GM04504 (cell line): ENCODE measurements around the gene CENPM.
A peak's percentile ranks its signal among the peaks of the same experiment; 100 is the strongest.

Experiments used
- DNase-seq: peaks from one replicate; pipeline ENCODE4 v3.0.0-alpha.2; 2012; ENCODE audit warnings: low read depth

The CENPM gene, protein sequence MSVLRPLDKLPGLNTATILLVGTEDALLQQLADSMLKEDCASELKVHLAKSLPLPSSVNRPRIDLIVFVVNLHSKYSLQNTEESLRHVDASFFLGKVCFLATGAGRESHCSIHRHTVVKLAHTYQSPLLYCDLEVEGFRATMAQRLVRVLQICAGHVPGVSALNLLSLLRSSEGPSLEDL

DNA sequence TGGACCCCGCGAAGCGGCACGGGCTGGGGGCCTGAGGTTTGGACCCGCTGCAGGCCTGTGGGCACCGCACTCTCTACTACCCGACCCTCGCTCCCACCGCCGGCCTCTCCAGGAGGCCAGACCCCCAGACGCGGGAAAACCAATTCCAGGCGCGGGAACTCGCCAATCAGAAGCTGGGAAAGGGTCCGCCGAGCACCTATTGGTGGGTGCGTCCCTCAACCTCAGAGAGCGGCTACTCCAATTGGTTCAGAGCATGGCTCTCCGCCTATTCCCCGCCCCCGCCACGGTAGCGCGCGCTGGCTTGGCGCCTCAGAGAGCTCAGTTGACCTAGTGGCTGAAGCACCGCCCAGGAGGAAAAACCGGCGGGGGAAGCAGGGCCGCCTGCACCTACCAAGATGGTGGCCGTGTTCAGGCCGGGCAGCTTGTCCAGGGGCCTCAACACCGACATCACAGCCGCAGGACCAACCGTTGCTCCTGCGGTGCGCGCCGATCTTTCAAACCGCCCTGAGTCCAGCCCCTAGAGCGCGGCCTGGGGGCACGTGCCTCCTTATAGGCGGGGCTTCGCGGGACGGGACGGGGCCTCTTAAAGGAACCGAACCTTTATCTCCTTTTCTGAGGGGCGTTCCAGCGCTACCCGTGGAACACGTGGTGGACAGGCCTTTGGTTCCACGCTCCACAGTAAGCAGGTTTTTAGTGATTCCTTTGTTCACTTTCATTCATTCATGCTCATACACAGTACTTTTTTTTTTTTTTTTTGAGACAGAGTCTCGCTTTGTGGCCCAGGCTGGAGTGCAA lies at the start of gene CENPM:
CENPM (minus strand) TSS at position 524 of the 795 bp plus-strand sequence; CDS start at position 448, 76 bp downstream.
- peak; percentile 79 for DNase-seq

DNA sequence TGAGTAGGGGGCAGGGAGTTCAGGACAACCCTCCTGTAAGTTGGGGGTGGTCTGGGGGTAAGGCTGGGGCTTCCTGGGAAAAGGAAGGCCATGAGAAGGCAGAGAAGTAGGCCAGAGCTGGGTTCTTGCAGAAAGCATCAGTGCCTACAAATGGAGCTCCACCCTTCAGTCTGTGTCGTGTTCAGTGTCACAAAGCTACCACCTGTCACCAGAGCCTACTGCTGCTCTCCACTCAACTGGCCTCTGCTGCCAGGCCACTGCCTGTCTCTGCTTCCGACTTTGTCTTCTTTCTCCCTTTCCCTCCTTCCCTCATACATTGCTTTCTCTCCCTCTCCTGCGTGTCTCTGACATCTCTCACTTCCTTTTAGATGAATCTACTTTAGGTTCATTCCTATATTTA lies 48.3 kb upstream of the CENPM start:
- no peak for DNase-seq

DNA sequence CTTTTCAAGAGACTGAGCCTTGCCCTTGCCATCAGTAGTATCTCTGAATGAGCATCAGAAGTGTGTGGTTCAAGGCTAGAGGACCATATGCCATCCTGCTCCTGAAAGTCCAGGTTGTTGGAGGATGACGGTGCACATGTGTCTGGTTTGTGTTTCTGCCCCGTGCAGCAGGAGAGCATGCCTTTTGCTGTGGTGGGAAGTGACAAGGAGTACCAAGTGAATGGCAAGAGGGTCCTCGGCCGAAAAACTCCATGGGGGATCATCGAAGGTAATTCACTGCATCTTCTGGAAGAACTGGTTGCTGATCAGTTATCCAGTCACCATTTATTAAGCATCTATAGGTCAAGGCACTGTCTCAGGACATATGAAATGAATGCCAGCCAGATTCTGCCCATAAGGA lies 45.5 kb upstream of the CENPM start:
- DNase-seq = no peak

DNA sequence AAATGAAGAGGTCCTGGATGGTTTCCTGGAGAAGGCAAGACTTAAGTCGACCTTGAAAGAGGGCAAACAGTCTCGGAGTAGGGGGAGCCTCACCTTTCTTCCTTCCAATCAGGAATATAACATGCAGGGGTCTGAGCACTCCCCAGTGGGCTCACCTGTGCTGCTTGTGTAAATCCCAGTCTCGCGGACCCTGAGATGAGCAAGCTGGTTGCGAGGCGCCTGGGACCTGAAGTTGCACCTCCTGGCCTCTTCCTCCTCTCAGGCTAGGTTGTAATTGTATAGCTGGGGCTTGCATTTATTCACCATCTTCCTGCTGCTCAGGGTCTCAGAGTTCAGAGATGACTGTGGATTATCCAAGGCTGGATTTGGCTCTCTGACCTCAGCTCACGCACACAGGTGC lies 44.2 kb upstream of the CENPM start:
- no peak for DNase-seq

DNA sequence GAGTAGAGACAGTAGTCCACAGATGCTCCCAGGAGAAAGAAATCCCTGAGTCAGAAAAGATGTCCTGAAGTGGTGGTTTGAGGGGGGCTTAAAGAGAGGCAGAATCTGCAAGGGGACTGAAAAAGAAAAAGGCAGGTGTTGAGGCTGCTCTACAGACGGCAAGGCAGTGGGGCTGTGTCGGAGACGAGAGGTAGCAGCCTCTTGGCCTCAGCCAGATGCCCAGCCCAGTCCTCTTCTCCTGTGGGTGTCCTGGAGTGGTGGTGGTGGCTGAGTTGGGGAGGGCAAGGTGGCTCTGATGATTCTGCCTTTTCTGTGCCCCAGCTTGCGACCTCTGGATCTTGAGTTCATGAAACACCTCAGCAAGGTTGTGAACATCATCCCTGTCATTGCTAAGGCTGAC lies 42.3 kb upstream of the CENPM start:
- DNase-seq = no peak

DNA sequence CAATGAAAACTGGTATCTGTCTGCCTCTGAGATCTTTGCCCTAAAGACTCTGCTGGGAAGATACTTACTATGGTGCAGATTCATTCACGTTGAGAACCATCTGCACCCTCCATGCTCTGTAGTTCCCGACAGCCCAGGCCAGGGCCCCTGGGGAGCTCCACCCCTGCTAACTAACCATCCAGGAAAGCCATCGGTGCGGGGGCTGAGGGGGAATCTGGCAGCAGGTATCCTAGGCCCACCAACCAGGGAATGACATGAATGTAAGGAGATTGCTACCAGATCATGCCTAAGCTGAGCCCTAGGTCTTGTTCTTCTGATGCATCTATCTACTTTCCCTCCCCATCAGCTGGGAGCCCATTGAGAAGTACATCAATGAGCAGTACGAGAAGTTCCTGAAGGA lies 40.3 kb upstream of the CENPM start:
- no peak for DNase-seq

DNA sequence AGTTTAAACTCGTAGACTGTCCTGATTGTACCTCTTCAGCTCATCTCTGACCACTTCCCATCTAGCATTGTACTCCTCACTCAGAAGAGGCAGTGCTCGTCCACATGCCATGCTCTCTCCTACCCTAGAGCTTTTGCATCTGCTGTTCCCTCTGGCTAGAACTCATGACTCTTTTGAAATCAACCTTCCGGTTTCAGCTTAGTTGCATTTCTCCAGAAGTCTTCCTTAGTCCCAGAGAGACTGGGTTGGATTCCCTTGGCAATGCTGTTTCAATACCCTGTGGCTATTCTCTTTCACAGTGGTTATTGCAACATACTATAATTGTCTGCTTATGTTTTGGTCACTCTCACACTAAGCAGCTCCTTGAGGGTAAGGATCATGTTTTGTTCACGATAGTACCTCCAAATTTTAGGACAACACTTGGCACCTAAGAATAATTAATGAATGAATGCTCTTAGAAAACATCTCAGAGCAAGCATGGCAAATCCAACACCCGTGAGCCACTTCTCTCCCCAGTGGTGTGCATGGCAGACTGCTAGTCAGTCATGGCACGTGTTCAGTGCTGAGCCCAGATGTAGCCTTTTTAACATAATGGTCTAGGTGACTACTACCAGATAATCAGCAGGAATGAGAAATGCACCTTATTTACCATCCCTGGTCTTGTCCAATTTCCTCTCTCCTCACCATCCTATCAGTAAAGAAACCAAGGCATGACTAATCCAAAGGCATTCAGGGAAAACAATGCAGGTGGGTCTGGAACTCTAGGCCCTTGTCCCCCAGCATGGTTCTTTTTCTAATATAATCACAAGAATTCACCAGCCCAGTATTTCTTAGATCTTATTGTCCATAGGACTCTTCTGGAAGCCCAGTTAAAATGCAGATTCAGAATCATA lies 36.8 kb upstream of the CENPM start:
- peak; percentile 71 for DNase-seq

DNA sequence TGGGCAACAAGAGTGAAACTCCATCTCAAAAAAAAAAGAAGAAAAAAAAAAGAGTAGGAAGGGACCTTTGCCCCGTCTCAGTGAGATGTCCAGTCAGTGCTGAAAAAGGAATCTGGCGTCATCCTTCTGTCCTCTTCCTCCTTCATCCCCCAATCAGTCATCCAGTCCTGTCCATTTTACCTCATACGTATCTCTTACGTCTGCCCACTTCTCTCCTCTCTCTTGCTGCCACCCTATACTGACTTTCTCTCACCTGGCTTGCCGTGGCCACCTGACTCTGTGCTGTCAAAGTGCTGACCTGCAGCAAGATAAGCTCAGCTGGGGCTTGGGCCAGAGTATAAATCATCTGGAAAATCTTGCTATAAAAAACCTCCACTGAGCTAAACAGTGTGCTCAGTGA lies 35.9 kb upstream of the CENPM start:
- no peak for DNase-seq

DNA sequence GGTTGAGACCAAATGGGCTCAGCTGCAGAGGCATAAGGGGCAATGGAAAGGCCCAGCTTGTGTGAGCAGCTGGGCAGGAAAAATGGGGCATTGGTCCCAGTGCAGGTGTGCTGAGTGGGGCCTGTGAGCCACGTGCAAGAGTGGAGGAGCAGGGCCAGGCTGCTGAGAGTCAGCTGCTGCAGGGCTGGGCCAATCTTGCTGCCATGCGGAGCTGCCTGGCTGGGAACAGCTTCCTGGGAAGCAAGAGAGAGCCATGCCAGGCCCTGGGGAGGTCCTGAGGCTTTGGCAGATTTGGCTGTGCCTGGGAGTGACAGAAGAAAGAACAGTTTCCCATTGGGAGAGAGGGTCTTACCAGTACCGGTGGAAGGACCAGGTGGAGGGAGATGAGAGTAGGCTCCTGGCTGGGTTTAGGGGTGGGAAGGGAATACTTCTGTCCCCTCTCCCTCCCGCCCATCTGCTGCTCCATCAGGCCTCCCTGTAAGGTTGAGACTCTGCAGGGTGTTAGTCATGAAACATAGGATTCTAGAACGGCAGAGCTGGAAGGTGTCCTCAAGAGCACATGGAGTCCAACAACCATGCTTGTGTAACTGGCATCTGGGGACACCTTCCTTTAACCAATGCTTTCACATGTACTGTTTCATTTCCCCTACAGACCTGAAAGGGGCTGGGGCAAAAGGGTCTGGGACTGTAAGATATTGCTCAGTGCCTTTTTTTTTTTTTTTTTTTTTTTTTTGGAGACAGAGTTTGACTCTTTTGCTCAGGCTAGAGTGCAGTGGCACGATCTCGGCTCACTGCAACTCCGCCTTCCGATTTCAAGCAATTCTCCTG lies 32.7 kb upstream of the CENPM start:
- no peak for DNase-seq

DNA sequence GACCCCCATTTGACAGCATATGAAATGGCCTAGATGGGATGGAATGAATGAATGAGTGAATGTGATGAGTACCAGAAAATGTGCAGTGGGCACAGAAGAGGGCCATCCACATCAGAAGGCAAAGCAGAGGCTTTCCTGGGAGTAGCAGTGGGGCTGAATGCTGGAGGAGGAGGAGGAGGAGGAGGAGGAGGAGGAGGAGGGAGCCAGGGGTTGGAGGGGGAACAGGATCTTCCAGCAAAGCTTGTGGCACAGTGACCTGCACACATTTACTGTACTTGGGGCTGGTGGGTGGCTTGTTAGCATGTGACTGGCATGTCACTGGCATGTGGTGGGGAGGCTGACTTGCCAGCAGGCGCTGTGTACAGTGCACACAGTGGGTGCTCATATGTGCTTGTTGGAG lies 31.8 kb upstream of the CENPM start:
- DNase-seq = no peak

DNA sequence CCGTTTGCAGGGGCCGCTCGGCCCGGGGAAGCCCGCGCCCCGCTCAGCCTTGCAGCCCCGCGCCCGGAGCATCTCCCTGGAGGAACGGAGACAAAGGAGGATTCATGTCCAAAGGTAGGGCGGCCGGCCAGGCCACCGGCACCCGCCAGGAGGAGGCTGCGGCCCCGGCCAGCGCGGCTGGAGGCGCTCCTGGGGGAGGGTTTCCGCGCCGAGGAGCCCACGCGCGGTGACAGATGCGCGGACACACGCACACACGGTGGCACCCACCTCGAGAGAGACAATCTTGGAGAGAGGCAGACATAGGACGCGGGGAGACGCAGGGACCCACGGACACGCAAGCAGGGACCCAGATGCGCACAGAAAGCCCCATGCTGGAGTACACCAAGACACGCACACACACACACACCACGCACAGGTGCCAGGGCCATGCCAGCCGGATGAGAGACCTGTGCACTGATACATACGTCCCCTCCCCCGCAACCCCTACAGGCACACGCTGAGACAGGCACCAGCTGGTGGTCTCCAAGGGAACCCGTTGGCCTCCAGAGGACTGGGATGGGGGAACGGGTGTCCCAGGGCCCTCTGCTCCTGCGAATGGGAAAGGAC lies 30.1 kb upstream of the CENPM start:
- no peak for DNase-seq

DNA sequence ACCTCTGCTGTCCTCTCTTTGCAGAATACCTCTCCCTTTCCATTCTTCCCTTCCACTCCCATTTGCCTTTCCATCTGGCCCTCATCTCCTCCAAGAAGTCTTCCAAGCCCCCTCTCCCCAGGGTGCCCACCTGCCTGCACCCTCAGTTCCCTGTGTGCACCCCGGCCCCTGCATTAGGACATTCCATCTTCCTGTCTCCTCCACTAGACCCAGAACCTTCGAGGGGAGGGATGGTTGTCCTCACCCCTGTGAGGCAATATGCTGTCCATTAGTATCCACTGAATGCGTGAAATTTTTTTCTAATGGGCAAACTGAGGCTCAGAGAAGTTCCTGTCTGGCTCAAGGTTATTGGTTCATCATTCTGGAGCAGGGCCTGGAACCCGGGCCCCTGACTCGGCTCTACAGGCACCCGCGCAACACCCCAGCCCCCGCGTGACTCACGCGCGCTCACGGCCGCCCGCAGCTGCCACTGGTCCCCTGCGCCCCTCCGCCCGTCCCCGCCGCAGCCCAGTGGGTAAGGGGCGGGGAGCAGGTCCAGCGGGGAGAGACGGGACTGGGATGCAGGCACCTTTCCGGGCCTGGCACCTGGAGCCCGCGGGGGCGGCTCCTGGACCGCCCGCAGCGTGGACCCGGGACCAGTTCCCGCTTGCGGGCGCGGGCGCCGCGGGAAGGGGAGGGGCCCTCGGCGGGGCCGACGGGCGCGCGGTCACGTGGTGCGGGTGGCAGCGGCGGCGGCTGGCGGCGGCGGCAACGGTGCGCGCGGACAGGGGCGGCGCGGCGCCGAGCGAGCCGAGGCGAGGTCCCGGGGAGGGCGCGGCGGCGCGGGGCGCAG lies 29.3 kb upstream of the CENPM start:
- DNase-seq = no peak

DNA sequence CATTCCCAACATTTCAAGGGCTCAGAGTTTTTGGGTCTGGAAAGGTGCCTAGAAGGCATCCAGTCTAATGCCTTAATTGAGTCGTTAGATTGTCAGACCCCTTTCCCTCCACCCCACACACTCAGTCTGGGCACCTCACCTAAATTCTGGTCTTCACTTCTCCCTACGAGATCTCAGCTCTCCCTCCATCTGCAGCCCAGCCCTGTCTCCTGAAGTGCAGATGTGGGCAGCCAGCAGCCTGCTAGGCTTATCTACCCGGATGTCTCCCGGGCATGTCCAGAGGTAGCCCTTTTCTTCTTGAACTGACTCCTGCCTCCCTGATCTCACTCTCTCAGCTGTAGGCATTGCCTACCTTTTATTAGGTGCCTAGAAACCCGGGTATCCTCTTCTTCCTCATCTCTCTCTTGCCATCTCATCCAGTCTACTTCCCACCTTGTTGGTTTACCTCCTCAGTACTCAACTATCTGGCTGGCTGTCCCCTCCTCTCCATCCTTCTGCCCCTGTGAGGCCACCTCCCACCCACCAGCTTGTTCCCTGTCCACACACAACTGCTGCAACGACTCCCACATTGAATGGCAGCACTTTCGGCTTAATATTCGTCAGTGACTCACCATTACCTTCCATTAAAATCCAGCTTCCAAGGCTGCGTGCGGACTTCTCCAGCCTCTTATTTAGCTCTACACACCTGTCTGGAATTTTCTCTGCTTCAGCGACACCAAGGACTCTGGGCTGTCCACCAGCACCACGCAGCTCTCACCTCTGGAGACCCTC lies 28.5 kb upstream of the CENPM start:
- no peak for DNase-seq

DNA sequence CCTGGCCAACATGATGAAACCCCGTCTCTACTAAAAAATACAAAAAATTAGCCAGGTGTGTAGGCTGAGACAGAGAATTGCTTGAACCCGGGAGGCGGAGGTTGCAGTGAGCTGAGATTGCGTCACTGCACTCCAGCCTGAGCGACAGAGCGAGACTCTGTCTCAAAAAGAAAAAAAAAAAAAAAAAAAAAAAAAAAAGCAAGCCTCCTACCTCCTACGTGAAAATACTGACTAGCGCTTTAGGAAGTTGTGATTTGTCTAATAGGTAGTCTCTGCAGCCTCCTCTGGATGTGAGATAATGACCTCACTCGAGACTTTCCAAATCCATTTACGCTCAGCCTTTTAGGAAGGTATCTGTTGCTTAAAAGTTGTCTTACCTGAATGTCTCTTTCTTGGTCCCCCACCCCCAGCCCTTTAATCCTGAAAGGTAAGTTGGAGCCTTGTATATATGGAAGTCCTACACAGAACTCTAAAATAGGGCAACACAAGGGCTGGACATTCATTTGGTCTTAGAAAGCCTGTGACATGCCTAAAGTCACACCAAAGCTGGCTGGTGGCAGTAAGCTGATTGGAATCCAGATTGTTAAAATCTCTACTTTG lies 27.8 kb upstream of the CENPM start:
- DNase-seq = no peak

DNA sequence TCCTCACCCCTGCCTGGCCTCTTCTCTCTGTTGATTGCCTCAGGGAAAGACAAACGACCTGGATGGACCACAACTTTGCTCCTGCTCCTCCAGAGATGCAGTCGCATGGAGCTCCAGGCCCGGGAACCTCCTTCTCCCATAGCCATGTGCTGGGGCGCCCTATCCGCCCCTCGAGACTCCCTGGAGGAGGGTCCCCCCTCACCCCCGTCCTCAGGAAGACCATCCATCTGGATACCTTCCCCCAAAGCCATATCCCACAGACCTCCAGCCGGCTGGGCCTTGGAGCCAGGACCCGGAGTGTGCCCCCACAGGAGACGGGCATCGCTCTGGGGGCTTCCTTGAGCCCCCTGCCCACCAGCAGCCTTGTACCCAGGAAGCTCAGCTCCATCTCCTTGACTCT lies 24.5 kb upstream of the CENPM start:
- no peak for DNase-seq

DNA sequence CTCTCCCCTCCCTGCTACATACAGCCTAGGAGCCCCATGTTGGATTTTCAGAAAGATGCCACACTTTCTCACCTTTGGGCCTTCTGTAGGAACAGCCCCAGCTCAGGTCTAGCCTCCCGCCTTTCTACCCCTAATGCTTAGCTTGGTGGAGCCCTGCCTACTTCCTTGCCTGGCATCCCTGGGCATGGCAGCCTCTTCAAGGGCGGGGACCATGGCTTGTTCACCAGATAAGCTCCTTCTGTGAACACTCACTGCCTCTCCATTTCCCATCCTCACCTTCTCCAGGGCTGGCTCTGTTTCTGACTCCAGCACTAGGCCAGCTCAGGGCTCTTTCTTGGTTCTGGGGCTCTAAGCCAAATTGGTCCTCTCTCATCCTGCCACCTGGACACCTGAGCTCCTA lies 23.6 kb upstream of the CENPM start:
- DNase-seq = no peak

DNA sequence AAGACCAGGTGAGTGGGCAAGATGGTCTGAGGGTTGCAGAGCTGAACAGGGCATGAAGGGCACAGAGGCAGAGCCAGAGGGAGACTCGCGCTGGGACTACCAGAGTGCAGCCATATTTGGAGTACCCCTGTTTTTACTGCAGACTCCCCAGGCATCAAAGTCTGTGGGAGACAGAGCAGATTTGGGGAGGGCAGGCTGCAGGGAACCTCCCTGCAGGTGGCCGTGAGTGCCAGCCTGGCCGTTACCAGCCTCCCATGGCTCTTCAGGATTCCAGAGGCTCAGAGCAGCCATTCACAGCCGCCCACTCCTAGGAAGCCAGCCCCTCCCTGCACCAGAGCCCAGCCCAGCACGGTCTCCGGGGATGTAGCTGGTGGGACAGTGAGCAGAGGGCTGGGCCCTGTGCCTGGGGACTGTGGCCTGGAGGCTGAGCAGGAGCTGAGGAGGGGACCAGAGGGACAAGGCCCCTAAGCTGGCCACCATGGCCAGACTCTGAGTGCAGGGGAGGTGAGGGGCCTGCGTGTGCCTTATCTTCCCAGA lies 22.2 kb upstream of the CENPM start, which contains the start of gene SEPTIN3:
SEPTIN3 (plus strand) TSS at position 334 of the 537 bp plus-strand sequence. CDS start 2,050 bp downstream, outside the sequence.
- DNase-seq = no peak

DNA sequence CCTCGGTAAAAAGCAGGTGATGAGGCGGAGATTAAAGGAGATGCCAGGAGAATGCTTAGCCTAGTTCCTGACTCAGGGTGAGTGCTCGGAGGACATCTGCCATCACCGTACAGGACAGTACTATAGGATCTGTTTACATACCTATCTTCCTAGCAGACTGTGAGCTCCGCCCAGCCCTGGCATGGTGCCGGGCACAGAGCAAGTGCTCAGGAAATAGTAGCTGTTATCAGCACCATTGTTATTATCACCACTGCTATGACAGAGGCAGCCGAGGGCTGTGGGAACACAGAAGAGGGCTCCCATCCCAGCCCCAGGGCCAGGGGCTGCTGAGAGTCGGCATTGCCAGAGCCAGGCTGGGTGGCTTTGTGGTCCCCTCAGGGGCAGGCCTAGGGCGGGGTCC lies 21.6 kb upstream of the CENPM start:
- no peak for DNase-seq
